ENCODE data around the gene IVNS1ABP.

- TF ChIP-seq CTCF (IDR thresholded peaks at IDR 0.05) (no peak), POLR2A (IDR thresholded peaks at IDR 0.05) (no peak), POLR2AphosphoS5 (IDR thresholded peaks at IDR 0.05) (no peak), EP300 (IDR thresholded peaks at IDR 0.05) (no peak)
Measured at GRCh38 chr1:185342017-185342416, 25.0 kb upstream of the IVNS1ABP start.

Measured in suprapubic skin (tissue), 4 donors.